ENCODE results near the gene MAD1L1.

Gene MAD1L1

DNA sequence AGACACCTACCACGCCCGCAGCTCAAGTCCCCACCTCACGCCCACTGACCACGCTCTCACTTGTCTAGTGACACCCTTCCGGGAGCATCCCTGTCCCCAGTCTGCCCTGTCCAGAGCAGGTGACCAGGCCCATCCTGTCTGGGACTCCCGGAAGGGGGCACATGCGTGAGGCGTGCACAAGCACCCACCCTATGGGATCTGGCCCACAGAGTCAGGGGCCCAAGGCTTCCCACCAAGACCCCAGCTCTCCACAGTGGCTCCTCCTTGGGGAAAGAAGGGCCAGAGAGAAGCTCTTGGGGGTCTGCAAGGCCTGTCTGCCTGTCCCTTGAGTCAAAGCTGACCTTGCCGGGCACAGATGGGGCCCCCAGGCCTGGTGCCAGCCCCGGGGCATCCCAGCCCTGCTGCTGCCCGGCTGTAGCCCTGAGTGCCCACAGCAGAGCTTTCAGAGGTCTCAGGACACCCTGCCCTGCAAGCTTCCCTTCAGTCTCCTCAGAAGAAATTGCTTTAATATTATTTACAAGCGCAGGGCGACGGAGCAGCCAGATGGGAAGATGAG, 367.7 kb downstream of the MAD1L1 start:
- no peak overlapping the region for H3K27ac ChIP-seq (ENCODE audit: low read depth, low read length)
- no peaks in the 10 kb centered on the region for H3K79me2 ChIP-seq (ENCODE audit: insufficient read depth, low read length)
- no peak overlapping the region for H3K4me3 ChIP-seq (ENCODE audit: insufficient read depth, low read length, poor library complexity, severe bottlenecking)
- no peak overlapping the region for H2AFZ ChIP-seq (ENCODE audit: low read depth, low read length, severe bottlenecking)
- no peaks in the 10 kb centered on the region for H3K9me2 ChIP-seq (replicated peaks; ENCODE audit: insufficient read depth, low read length)
- no peaks in the 10 kb centered on the region for H3F3A ChIP-seq (ENCODE audit: insufficient read depth)
- no peak overlapping the region for H3K9ac ChIP-seq (ENCODE audit: low read length)
- H3K9me3 ChIP-seq (ENCODE audit: insufficient read depth, low read length) = no peaks in the 10 kb centered on the region
- no peak for TF ChIP-seq EZH2phosphoT487 (conservative IDR thresholded peaks at IDR 0.05; ENCODE audit: low read length)
- TF ChIP-seq, protein P1, sequence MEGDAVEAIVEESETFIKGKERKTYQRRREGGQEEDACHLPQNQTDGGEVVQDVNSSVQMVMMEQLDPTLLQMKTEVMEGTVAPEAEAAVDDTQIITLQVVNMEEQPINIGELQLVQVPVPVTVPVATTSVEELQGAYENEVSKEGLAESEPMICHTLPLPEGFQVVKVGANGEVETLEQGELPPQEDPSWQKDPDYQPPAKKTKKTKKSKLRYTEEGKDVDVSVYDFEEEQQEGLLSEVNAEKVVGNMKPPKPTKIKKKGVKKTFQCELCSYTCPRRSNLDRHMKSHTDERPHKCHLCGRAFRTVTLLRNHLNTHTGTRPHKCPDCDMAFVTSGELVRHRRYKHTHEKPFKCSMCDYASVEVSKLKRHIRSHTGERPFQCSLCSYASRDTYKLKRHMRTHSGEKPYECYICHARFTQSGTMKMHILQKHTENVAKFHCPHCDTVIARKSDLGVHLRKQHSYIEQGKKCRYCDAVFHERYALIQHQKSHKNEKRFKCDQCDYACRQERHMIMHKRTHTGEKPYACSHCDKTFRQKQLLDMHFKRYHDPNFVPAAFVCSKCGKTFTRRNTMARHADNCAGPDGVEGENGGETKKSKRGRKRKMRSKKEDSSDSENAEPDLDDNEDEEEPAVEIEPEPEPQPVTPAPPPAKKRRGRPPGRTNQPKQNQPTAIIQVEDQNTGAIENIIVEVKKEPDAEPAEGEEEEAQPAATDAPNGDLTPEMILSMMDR (IDR thresholded peaks at IDR 0.05; ENCODE audit: insufficient read depth, low read length, poor library complexity, severe bottlenecking) = no peak
- H3K4me2 ChIP-seq (ENCODE audit: low read depth, low read length, poor library complexity, severe bottlenecking) = no peak overlapping the region
- no peaks in the 10 kb centered on the region for H3K27me3 ChIP-seq (ENCODE audit: low read length)
- H3K36me3 ChIP-seq (ENCODE audit: low read length) = no peaks in the 10 kb centered on the region
- H4K20me1 ChIP-seq (ENCODE audit: low read depth, low read length) = no peaks in the 10 kb centered on the region

DNA sequence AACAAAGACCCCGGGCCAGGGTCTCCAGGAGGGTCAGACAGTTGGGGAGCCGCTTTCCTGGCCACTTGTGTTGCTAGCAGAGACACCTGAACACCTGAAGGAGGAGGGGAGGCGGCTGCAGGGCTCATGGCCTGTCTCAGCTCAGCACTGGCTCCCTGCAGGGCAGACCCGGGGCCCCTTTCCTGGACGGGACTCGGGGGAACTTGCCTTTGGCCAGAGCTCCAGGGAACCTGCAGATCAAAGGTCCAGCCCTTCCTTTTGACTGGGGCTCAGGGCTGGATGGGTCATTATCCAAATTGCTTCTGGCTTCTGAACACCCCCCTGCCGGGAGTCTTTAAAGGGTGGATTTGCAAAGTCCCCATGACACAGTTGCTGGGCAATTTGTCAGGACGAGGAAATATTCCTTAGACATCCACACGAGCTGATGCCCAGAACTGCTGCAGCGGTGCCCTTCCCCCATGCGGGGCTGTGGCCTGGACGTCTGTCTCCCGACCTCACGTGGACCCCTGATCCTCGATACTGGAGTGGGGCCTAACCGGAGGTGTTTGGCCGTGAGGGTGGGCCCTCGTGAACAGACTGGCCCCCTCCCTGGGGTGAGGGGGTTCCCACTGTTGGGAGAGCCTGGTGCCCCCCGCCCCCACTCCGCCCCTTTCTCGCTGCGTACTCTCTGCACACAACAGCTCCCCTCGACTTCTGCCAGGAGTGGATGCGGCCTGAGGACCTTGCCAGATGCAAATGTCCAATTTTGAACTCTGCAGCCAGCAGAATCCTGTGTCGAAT, 368.4 kb downstream of the MAD1L1 start:
- no peak overlapping the region for H3K4me2 ChIP-seq (ENCODE audit: low read depth, low read length, poor library complexity, severe bottlenecking)
- H3K36me3 ChIP-seq (ENCODE audit: low read length) = no peaks in the 10 kb centered on the region
- H3K9ac ChIP-seq (ENCODE audit: low read length) = no peak overlapping the region
- no peaks in the 10 kb centered on the region for H3K9me3 ChIP-seq (ENCODE audit: insufficient read depth, low read length)
- no peak for TF ChIP-seq EZH2phosphoT487 (conservative IDR thresholded peaks at IDR 0.05; ENCODE audit: low read length)
- TF ChIP-seq, protein P1 (IDR thresholded peaks at IDR 0.05; ENCODE audit: insufficient read depth, low read length, poor library complexity, severe bottlenecking) = no peak
- no peaks in the 10 kb centered on the region for H3K27me3 ChIP-seq (ENCODE audit: low read length)
- H3K9me2 ChIP-seq (replicated peaks; ENCODE audit: insufficient read depth, low read length) = no peaks in the 10 kb centered on the region
- no peaks in the 10 kb centered on the region for H3F3A ChIP-seq (ENCODE audit: insufficient read depth)
- H4K20me1 ChIP-seq (ENCODE audit: low read depth, low read length) = no peaks in the 10 kb centered on the region
- H3K27ac ChIP-seq (ENCODE audit: low read depth, low read length) = no peak overlapping the region
- no peak overlapping the region for H2AFZ ChIP-seq (ENCODE audit: low read depth, low read length, severe bottlenecking)
- H3K4me3 ChIP-seq (ENCODE audit: insufficient read depth, low read length, poor library complexity, severe bottlenecking) = no peak overlapping the region
- H3K79me2 ChIP-seq (ENCODE audit: insufficient read depth, low read length) = no peaks in the 10 kb centered on the region

DNA sequence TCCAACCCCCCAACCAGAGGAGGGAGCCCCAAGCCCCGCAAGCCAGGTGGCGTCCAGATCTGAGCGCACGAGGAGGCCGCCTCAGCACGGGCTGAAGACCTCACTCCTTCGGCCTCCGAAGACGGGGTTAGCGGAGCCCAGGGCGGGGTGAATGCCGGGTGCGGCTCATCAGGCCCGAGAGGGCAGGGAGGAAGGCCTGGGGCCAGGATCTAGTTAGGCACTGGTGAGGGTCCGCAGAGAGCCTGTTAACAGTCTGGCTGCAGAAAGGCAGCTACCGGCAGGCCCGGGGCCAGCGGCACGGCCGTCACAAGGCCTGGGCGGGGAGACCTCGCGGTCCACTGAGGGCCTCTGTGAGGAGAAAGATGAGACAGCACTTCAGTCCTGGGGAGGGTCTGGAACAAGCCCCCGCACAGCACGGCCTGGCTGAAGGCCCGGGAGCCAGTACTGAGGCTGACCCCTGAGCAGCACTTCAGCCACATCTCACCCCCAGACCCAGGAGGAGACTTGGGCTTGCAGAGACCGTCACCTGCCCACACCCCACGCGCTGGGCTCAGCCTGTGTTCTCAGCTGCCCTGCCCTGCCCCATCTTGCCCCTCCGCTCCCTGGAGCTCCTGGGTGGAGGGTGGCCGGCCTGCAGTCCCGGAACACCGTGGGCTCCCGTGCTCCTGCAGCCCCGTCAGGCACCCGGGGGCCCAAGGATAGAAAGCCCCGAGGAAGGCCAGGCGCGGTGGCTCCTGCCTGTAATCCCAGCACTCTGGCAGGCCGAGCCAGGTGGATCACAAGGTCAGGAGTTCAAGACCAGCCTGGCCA, 369.4 kb downstream of the MAD1L1 start:
- Histone ChIP-seq H2AFZ (ENCODE audit: low read depth, low read length, severe bottlenecking) (no peak overlapping the region), H3F3A (ENCODE audit: insufficient read depth) (no peaks in the 10 kb centered on the region), H3K9ac (ENCODE audit: low read length) (no peak overlapping the region), H3K4me3 (ENCODE audit: insufficient read depth, low read length, poor library complexity, severe bottlenecking) (no peak overlapping the region), H3K9me3 (ENCODE audit: insufficient read depth, low read length) (no peaks in the 10 kb centered on the region), H3K79me2 (ENCODE audit: insufficient read depth, low read length) (no peaks in the 10 kb centered on the region), H3K36me3 (ENCODE audit: low read length) (no peaks in the 10 kb centered on the region), H3K4me2 (ENCODE audit: low read depth, low read length, poor library complexity, severe bottlenecking) (no peak overlapping the region), H3K27me3 (ENCODE audit: low read length) (no peaks in the 10 kb centered on the region), H4K20me1 (ENCODE audit: low read depth, low read length) (no peaks in the 10 kb centered on the region), H3K9me2 (replicated peaks; ENCODE audit: insufficient read depth, low read length) (no peaks in the 10 kb centered on the region), H3K27ac (ENCODE audit: low read depth, low read length) (no peak overlapping the region)
- TF ChIP-seq EZH2phosphoT487 (conservative IDR thresholded peaks at IDR 0.05; ENCODE audit: low read length) = no peak
- TF ChIP-seq, protein P1 (IDR thresholded peaks at IDR 0.05; ENCODE audit: insufficient read depth, low read length, poor library complexity, severe bottlenecking) = no peak
